Measurements from ENCODE around the gene PRR33. TPM values are rescaled to one million over a fixed set of nuclear protein-coding genes. Genes with fewer than 3 reads are reported as not detected.

Gene PRR33
- total and polyA plus RNA-seq, 10 of the 15 experiments (the other 5 are each of a cell fraction or from before 2014, with no cell fraction given): 0.02 to 1.0 (median 0.38) TPM; not detected in 6

- TF ChIP-seq RCOR1 (conservative IDR thresholded peaks at IDR 0.05; ENCODE audit: low read depth, low read length): no peak; the same call in 1 of the 2 replicates
- TF ChIP-seq USF2 (IDR thresholded peaks at IDR 0.05; ENCODE audit: borderline replicate concordance, low read depth, low read length): no peak
- TF ChIP-seq EZH2 (IDR thresholded peaks at IDR 0.05; ENCODE audit: borderline replicate concordance, control insufficient read depth, low read depth, low read length): no peak
- TF ChIP-seq TBL1XR1 (IDR thresholded peaks at IDR 0.05; ENCODE audit: low read depth, low read length): peak; percentile 98
- TF ChIP-seq POLR2AphosphoS5 (IDR thresholded peaks at IDR 0.05; ENCODE audit: low read length): peak; percentile 10
- peak; percentile 72 for TF ChIP-seq NBN (IDR thresholded peaks at IDR 0.05)
- no peak for TF ChIP-seq HCFC1 (IDR thresholded peaks at IDR 0.05; ENCODE audit: low read length)
- no peak for TF ChIP-seq CUX1 (IDR thresholded peaks at IDR 0.05; ENCODE audit: insufficient replicate concordance, low read depth, low read length)
- TF ChIP-seq SMAD5 (IDR thresholded peaks at IDR 0.05; ENCODE audit: low read depth): no peak
- no peak for TF ChIP-seq SUZ12 (IDR thresholded peaks at IDR 0.05; ENCODE audit: unreplicated experiment)
- no peak for TF ChIP-seq MEF2B (IDR thresholded peaks at IDR 0.05; ENCODE audit: partially characterized antibody, poor library complexity, severe bottlenecking)
- no peak for TF ChIP-seq E2F4 (IDR thresholded peaks at IDR 0.05; ENCODE audit: low read depth, low read length)
- peak; percentile 98 for TF ChIP-seq RELA (IDR thresholded peaks at IDR 0.05; ENCODE audit: borderline replicate concordance, partially characterized antibody)
- peak; percentile 85 for TF ChIP-seq TCF12 (IDR thresholded peaks at IDR 0.05; ENCODE audit: low read depth, low read length)
- no peak; the same call in 1 of the 2 replicates for TF ChIP-seq POLR2AphosphoS2 (IDR thresholded peaks at IDR 0.05; ENCODE audit: low read depth, low read length)
- no peak for TF ChIP-seq ZBTB40 (IDR thresholded peaks at IDR 0.05; ENCODE audit: borderline replicate concordance)
Measured at GRCh38 chr11:1854949-1855885, 36.5 kb downstream of the PRR33 start (continued).
